ENCODE results near the gene GANC.

Gene GANC

DNA sequence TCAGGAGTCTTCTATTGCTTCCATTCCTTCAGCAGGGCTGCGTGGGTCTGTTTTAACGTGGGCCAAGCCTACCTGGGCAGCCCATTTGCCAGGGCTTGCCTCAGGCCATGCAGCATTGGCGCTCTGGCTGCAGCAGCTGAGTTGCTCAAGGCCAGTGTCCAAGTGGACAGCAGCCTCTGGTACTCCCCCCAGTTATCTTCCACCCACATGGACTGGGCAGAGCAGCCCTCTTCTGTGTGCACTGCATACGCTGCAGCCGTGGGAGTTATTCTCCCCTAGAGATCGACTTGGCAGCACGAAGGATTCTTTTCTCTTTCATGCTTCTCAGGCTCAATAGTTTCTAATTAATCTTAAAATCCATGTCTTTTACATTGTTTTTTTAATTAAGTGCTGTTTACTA lies 79.4 kb downstream of the GANC start:
- DNase-seq, result no peak

DNA sequence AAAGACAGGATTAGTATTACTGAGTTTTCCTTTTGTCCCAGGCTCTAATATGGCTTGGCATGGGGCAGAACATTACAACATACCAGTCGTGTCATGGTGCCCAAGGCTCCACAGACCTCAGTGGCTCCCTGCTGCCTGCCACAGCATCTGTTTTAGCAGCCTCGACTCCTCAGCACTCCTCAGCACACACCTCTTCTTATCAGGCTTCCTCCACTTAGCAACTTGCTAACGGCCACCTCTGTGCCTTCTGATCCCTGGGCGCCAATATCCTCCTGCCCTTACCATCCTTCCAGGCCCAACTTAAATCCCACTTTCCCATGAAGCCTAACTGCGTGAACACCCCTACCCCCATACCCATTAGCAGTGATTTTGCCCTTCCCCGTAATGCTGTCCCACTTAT lies 80.1 kb downstream of the GANC start:
- DNase-seq, result no peak

DNA sequence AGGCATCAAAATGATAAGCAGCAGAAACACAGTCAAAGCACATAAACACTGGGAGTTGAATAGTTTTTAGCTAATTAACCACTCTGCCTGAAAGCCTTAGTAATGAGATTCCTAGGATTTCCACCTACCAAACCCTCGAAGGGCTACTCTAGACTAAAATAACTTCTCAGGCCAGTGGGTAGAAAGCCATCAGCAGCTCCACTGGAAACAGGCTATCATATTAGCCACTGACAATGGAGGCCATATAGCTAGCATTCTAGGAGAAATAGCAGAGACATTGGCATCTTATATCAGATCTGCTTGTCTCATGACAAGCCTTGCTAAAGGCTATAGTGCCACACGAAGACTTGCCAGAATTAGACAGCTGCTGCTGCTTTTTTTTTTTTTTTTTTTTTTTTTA lies 81.8 kb downstream of the GANC start:
- no peak for DNase-seq

DNA sequence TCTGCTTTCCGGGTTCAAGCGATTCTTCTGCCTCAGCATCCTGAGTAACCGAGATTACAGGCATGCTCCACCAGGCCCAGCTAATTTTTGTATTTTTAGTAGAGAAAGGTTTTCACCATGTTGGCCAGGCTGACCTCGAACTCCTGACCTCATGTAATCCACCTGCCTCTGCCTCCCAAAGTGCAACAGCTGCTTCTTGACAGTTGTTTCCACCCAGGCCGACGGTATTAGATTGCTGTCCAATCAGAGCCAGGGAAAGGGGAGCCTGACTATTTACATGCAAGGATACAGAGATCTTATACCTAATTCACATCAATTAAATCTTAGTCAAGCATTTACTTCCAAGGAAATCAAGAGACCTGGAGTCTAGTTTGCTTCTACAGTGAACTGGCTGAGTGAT lies 82.3 kb downstream of the GANC start:
- DNase-seq, result no peak

DNA sequence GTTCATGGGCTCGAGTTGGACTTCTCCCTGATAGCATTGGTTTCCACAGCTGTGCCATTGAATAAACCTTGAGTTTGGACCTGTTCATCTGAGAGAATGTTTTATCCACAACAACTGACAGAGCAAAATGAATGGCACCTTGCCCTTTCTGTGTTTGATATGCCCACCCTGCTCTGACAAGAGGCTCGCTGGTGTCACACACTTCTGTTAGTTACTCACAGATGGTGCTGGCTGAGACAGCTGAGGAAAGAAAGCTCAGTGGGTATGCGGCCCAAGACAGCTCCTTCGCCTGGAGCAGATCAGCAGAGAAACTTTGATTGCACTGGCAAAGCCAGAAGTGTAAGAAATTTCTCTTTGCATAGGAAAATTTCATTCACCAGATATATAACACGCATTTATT lies 83.8 kb downstream of the GANC start:
- DNase-seq, result no peak

DNA sequence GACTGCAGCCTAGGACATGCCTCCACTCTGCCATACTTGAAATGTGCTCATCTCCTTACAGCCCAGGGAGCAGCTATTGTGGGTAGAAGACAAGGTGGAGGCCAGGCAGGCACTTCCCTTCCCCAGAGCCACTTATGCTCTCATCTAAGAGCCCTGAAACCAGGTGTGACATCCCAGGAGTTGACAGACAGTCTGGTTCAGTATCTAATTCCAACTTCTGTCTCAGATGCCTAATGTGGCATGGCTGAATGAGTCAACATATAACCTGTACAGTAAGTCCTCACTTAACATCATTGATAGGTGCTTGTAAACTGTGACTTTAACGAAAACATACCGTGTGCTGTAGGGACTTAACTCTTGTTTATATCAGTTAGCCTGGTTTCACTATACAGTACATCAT lies 85.1 kb downstream of the GANC start:
- no peak for DNase-seq

DNA sequence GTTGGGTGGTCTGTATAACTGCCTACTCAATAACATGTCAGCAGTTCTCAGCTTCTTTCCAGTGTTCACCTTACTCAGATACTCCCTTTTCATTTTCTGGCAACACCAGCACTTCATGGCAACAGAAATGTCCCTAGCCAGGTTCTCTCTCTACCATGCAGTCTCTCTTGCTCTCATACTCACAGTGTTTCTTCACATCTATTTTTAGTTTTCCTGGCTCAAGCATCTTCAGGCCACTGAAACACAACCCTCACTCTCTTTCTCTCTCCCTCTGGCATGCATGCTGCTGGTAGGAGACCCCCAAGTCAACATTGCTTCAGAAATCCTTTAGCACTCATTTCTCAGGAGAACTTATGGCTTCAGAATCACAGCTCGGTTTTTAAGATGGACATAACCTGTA lies 86.2 kb downstream of the GANC start, which contains the start of gene CAPN3:
Gene CAPN3 (plus strand): TSS at position 253 of the 400 bp plus-strand sequence. CDS start 305 bp downstream, outside the sequence.
- no peak for DNase-seq

DNA sequence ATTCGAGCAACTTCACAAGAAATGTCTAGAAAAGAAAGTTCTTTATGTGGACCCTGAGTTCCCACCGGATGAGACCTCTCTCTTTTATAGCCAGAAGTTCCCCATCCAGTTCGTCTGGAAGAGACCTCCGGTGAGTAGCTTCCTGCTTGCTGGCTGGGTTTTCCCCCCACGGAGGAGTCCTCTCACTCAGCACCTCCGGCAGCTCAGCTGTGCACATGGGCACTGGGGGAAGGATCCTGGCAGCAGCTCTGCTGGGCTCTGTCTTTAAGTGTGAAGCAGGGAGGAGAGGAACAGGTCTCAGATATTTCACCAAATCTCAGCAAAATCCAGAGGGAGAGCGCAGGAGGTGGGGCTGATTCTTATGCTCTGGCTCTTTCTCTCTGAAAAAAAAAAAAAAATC lies 87.0 kb downstream of the GANC start:
- no peak for DNase-seq

DNA sequence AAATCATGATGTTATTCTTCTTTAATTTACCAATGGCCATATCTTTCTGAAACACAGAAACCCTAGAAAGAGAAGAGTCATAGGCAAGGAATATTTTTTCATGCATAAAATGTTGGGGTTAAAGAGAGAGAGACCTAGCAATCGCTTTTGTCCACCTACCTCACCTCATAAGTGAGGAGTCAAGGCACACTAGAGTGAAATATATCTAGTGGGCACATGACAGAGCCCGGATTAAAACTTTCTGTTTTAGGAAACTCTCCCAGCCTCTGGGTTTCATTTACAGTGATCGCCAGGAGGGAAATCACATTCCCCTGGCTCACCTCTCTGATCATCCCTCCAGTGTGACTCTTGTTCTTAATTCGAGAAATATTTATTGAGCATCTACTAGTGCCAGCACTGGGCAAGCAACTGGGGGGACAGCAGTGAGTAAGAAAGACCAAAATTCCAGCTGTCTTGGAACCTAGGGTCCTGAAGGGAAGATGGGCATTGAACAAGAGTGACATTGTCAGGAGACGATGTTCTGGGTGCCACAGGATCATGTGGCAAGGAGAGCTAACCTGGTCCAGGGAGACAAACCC lies 87.6 kb downstream of the GANC start:
- DNase-seq, result no peak

DNA sequence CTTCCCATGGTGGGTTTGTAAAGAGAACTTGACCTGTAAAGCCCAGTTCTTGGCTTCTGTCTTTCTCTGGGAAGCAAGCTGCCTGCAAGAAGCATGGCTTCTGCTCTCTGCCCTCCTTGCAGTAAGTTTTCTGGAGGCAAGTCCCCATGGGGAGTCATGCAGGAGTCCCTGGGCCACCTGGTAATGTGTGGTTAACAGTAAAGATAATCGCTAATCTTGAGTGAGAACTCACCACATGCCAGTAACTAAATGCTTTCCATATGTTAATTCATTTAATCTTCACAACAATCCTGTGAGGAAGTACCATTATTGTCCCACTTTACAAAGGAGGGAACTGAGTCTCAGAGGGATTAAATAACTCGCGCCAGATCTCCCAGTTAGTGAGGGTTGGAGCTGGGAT lies 90.5 kb downstream of the GANC start:
- DNase-seq, result no peak

DNA sequence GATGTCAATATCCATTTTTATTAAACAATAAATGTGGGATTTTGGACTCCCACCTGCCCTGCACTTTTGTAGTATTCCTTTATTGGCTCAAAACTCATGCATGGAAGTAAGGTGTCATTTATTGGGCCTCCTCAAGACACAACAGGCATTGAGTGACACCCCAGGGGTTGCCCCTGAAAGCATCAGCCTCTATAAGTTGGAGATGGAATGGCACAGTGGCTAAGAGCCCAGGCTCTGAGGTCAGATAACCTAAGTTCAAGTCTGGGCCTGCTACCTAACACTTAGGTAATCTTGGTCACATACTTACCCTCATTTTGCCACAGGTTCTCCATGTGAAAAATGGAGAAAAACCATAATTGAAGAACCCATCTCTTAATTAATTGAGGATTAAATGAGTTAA lies 90.9 kb downstream of the GANC start:
- no peak for DNase-seq

DNA sequence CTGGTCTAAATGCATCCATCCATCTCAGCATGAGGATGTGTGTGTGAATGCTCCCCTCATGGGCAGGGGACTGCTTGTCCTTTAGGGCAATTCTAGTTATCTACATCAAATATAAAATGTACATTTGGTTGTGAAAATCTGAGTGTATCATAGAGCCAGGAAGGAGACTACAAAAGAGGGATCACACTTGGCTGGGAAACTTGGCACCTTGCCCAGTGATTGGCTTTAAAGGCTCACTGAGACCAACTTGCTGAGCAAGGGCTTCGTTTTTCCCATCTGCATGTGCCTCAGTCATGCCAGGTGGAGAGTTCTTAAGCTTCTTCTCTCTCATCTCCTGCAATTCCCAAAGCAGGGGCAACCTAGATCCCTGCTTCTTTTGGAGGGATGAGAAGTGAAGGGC lies 91.5 kb downstream of the GANC start:
- DNase-seq, result no peak

DNA sequence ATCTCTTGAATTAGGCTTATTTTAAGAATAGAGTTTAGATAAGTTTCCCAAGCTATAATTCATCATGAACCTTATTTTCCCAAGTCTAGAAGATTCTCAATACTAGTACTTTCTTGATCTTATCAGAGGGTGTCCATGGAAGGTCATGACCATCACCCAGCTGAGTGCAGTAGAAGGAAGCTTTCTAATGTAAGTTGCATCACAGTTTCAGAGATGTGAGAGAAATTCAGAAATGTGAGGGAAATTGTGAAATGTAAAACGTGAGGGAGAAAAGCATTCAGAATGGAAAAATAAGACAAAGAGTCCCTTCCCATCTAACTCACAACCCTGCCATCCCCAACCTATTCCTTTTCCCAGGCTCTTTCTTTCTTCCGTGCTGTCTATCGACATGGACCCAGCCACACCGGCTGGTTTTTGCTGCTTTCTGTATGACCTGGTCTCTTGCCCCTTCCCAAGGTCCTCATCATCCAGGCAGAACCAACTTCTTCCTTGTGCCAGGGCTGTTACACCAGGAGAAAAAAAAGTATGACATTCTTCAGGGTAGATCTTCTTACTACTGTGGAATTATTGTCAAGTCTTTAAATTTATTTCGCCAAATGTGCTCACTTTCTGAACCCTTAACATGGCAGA lies 93.0 kb downstream of the GANC start:
- DNase-seq, result no peak

DNA sequence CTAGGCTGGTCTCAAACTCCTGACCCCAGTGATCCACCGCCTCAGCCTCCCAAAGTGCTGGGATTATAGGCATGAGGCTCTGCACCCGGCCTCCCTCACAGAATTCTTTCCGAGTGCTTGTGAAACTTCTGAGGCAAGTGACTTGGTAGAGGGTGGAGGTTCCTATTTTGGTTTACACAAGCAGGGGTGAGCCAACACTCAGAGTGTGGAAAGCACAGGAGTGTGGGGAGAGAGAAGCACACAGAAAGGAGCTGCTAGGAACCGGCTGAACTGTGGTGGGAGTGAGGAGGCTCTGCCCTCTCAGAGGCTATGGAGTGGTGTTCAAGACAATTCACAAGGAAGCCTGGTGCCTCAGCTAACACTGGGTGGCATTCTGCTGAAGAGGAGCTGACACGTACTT lies 94.0 kb downstream of the GANC start:
- DNase-seq, result no peak

DNA sequence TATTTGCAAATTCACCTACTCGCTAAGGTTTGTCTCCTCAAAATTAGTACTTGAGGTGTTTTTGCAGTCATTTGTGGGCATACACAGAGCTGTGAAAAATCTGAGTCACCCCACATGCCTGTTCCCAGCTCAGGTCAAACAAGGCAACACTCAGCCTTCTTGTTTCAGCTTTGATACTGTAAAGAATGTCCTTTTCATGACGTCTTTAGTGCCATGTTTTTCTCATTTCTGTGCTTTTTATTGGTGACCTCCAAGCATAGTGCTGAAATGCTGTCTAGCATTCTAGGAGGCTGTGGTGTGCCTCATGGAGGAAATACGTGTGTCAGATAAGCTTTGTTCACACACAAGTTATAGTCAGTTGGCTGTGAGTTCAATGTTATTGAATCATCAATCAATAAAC lies 95.1 kb downstream of the GANC start:
- DNase-seq, result no peak

DNA sequence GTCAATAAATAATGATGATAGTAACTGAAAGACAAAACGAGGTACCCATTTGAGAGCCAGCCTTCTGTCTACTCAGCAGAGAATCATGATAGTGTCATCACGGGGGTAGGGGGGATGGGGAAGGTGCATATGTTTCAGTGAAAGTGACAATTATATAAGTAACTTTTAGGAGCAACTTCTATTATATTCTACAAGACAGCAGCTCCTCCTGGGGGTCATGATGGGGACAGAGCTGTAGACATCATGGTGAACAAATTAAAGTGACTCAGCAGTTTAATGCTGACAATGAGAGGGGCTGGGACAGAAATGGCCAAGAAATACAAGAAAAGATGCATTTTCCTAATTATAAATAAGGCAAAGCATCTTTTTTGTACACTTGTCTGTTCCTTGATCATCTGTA lies 98.1 kb downstream of the GANC start:
- no peak for DNase-seq

DNA sequence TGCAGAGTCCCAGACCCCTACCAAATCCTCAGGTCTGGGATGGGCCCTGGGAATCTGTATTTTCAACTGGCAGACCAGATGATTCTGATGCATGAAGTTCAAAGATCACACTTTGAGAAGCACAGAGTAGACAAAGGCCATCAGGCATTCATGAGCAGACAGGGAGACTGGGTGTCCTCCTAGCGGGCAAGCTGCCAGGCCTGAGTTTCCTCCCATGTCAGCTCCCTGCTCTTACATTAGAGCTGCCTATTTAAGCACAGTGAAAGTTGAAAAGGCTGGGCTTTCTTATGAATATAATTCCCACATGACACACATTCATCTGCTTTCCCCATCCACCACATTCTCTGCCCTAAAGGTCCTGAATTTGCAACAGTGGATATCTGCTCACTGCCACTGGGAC lies 100.3 kb downstream of the GANC start:
- DNase-seq, result no peak

DNA sequence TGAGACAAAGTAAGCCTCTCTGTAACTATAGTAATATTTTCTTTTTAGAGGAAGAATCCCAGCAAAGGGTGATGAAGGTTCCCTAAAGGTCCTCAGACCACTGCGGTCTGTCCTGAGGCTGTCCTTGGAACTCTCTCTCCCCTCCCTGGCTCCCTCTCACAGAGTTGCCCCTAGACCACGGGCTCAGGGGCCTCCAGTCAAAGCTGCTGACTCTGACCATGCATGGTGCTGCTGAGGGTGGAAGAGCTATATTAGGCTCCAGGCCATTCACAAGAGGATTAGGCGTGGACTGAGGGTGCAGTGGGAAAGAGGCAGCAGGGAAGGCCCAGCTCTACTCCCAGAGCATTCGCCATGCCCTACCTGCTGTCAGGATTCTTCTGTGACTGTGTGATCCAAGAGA lies 100.9 kb downstream of the GANC start:
- DNase-seq, result no peak

DNA sequence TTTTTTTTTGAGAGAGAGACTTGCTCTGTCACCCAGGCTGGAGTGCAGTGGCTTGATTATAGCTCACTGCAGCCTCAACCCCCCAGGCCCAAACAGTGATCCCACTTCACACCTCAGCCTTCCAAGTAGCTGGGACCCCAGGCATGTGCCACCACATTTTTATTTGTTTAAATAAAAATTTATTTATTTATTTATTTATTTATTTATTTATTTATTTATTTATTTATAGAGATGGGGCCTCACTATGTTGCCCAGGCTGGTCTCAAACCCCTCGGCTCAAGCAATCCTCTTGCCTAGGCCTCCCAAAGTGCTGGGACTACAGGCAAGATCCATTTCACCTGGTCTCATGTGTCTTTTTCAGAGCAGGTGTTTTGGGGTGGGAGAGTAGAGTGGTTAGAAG lies 101.8 kb downstream of the GANC start:
- DNase-seq, result no peak

DNA sequence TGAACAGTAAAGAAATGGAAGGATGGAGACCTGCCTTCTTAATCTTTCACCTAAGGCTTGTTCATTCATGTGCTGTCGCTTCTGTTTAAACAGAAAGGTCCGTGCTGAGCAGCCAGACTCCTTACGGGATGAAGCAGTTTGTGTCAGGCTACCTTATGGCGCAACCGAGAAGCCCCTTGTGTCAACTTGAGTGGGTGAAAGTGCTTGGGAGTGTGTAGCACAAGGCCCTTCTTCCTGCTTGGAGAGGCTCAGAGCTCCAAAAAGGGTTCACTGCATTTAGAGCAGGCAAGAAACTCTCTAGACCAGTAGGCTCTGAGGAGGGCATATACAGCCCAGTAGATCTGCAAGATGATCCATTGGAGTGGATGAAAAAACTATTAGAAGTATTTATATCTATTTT lies 102.3 kb downstream of the GANC start:
- DNase-seq, result no peak

DNA sequence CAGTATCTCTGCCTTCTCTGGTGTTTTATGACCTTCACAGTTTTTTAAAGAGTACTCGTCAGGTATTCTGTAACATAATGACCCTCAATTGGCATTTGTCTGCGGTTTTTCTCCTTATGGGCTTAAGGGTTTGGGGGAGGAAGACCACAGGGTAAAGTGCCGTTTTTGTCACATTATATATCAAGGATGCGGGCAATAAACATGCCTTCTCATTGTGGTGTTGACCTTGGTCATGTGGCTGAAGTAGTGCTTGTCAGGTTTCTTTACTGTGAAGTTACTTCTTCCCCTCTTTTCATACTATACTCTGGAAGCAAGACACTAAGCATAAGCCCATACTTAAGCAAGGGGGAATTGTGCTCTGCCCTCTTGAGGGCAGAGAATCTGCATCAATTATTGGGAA lies 102.9 kb downstream of the GANC start:
- DNase-seq, result no peak

DNA sequence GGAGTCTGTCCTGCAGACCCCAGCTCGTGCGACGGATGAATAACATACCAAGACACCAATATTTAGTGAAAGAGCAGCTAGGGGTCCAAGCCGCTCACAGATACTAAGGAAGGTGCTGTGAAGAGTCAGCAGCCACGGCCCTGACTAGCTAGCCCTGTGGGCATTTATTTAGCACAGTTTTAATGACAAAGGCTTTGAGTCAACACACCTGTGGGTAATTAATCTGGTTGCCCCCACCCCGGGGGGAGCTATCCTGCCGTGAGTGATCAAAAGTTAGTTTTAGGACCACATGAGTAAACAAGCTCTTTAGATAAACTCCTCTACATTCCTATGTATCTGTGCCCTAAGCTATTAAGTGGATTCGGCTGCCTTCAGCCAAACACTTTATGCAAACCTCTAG lies 105.0 kb downstream of the GANC start:
- no peak for DNase-seq

DNA sequence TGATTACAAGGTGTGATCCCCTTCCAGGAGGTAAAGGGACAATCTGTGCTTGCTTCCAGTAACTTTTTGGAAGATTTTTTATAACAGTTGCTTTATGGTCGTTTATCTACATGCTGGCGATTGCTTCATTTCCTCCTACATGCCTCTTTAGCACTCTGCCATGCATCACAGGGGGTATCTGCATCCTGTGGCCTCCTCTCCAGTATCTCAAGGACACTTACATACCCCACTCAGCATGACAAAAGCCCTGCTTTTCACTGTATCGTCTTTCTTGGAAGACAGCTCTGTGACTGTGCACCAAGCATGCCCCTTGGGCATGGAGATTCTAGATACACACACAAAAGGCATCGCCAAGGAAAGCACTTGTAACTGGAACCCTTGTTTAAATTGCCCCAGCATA lies 111.6 kb downstream of the GANC start:
- no peak for DNase-seq

DNA sequence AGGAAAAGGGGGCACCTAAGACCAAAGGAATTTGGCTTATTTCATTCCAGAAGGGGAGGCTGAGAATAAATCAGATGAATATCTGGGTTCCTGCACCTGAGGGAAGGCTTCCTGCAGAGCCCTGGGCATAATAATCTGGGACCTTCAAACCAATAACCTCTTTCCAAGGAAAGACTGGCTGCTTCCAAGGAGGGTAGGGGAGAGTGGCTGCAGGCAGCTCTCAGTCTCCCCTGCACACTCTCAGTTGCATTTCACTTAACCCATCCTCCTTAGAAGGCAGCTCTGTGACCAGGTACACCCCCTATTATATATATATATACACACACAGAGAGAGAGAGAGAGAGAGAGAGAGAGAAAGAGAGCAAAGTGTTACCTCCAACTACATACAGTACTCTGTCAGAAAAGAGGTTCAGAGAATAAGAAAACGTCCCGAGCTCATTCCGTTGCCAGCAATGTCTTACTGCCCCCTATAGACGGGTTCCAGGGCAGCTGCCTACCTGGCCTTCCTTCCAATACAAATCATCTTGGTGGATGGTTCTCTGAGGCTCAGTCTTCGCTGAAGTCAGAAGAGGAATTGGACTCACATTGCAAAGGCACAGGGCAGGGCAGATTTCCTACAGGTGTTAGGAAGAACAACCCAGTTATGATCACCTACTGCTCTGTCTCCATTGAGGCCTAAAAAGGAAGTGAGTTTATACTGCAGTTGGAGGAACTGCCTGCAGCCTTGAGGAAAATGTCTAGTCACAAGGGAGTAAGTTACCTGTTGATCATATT lies 112.4 kb downstream of the GANC start:
- no peak for DNase-seq

All from effector CD8-positive, alpha-beta T cell (primary cell).